ENCODE results near the gene ATP11A.

DNA sequence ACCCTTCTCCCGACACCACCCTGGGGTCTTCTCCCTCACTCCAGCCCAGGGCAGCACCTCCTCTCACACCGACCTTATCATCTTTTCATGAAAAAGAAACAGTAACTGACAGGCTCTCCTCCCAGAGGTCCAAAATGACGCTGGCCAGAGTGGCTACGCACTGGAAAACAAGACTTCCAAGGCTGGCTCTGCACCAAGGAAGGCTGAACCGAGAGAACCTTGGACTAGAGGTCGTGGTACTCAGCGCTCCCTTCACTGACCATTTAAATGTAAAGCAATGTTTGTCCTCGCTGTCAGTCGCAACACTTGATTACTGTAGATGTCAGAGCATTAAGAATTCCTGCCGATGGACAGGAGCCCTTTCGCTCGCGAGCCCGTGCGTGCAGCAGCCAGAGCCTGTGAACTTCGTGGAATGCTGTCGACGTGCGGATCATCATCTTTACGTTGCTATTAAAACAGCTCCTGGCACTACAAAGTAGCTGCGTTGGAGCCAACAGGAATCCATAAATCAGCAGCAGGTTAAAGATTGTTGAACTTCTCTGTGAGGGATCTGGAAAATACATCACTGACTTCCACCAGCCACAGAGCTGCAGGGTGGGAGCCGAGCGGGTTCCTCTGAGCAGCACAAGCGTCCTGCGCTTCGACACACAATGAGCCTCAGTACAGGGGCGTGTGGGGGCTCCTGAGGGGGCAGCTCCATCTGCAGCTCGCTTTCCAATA, 153.7 kb downstream of the ATP11A start:
- TF ChIP-seq, protein P1, sequence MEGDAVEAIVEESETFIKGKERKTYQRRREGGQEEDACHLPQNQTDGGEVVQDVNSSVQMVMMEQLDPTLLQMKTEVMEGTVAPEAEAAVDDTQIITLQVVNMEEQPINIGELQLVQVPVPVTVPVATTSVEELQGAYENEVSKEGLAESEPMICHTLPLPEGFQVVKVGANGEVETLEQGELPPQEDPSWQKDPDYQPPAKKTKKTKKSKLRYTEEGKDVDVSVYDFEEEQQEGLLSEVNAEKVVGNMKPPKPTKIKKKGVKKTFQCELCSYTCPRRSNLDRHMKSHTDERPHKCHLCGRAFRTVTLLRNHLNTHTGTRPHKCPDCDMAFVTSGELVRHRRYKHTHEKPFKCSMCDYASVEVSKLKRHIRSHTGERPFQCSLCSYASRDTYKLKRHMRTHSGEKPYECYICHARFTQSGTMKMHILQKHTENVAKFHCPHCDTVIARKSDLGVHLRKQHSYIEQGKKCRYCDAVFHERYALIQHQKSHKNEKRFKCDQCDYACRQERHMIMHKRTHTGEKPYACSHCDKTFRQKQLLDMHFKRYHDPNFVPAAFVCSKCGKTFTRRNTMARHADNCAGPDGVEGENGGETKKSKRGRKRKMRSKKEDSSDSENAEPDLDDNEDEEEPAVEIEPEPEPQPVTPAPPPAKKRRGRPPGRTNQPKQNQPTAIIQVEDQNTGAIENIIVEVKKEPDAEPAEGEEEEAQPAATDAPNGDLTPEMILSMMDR (IDR thresholded peaks at IDR 0.05): no peak
- TF ChIP-seq POLR2A (IDR thresholded peaks at IDR 0.05): no peak
